ENCODE results near the gene KAZN. TPM values are rescaled to one million over a fixed set of nuclear protein-coding genes. Genes with fewer than 3 reads are reported as not detected.

The KAZN gene
- total and polyA plus RNA-seq, 9 donors: 10.1 to 56.4 (median 27.9) TPM

DNA sequence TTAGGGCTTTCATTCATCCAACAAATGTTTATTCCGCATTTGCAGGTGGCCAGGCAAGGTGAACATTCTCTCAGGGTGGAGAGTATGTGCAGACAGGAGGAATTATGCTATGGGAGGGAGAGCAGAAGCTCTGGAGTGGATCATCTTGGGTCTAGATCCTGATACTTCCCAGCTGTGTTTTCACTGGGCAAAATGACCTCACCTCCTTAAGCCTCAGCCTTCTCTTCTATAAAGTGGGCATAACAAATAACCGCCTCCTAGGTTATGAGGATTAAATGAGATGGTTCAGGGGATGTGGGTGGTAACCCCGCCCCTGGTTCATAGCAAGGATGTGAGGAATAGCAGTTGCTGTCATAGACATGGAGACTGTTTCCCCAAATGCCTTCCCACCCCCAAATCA lies 553.4 kb downstream of the KAZN start:
- H3K4me1 ChIP-seq (ENCODE audit: insufficient read depth): peaks cover 17% of the 10 kb centered on the region
- H3K36me3 ChIP-seq: no peaks in the 10 kb centered on the region
- no peak for DNase-seq
- H3K27ac ChIP-seq: peak overlapping the region; percentile 73 to 94
- TF ChIP-seq EP300 (IDR thresholded peaks at IDR 0.05) (no peak), POLR2A (IDR thresholded peaks at IDR 0.05) (no peak)
- TF ChIP-seq, protein P1, sequence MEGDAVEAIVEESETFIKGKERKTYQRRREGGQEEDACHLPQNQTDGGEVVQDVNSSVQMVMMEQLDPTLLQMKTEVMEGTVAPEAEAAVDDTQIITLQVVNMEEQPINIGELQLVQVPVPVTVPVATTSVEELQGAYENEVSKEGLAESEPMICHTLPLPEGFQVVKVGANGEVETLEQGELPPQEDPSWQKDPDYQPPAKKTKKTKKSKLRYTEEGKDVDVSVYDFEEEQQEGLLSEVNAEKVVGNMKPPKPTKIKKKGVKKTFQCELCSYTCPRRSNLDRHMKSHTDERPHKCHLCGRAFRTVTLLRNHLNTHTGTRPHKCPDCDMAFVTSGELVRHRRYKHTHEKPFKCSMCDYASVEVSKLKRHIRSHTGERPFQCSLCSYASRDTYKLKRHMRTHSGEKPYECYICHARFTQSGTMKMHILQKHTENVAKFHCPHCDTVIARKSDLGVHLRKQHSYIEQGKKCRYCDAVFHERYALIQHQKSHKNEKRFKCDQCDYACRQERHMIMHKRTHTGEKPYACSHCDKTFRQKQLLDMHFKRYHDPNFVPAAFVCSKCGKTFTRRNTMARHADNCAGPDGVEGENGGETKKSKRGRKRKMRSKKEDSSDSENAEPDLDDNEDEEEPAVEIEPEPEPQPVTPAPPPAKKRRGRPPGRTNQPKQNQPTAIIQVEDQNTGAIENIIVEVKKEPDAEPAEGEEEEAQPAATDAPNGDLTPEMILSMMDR (IDR thresholded peaks at IDR 0.05): no peak
- H3K9me3 ChIP-seq: no peaks in the 10 kb centered on the region
- H3K4me3 ChIP-seq: no peak overlapping the region
- no peaks in the 10 kb centered on the region for H3K27me3 ChIP-seq
- intact Hi-C loops (cut with DNase I): loop anchor here (2.0 to 10.0 kb wide), 4 partner anchors 53 to 121 kb away; no protein-coding TSS in a partner anchor
- 59 to 68% (median 64%) methylated on average over 3 of the region's 3 CpGs for WGBS, 3 donors

DNA sequence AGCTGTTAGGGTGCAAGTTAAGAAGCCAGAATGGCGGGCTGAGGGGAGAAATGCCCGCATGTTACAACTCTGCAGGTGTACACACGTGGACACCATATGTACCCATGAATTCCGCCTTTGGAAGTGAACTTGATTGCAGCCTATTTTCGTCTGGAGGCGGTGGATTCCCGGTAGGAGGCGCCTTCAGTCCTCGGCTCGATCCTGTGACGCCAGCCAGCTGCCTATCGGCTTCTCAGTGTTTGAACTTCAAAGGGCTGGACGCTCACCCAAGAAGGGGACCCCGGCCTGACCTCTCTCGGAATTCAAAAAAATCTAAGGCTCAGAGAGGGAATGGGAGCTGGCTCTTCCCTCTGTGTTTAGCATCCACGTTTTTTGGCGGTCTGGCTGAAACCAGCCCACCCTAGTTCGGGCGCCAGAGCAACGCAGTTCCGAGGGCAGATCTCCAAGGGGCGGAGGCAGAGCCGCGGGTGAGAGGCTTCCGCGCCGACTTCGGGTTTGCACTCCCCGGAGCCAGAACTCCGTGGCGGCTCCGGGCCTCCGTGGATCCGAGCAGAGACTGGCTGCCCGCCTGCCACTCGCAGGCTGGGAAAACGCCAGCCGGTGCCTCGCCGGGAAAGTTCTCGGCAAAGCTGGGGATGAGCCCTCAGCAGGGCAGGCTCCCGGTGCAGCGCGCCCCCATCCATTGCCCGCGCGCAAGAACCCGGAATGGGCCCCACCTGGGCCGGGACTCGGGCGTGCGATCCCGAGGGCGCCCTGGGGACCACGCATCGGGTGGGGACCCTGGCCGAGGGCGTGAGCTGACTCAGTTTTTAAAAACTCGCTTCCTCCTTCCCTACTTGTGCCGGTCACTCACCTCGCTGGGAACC lies 554.1 kb downstream of the KAZN start:
- no peaks in the 10 kb centered on the region for H3K36me3 ChIP-seq
- peak; percentile 92 to 94 (median 93) for DNase-seq
- H3K4me3 ChIP-seq: peak overlapping the region; percentile 55
- peaks cover 21% of the 10 kb centered on the region for H3K4me1 ChIP-seq (ENCODE audit: insufficient read depth)
- no peaks in the 10 kb centered on the region for H3K9me3 ChIP-seq
- H3K27ac ChIP-seq: peak overlapping the region; percentile 84 to 94
- intact Hi-C loops (cut with DNase I): loop anchor here (2.0 to 10.0 kb wide), 4 partner anchors 52 to 120 kb away; no protein-coding TSS in a partner anchor
- TF ChIP-seq POLR2A (IDR thresholded peaks at IDR 0.05): peak; percentile 52
- no peak for TF ChIP-seq EP300 (IDR thresholded peaks at IDR 0.05)
- TF ChIP-seq, protein P1 (IDR thresholded peaks at IDR 0.05): peak; percentile 72 to 78 (median 78)
- 0 to 1% (median 1%) methylated on average over 53 to 61 of the region's 61 CpGs for WGBS, 3 donors
- no peaks in the 10 kb centered on the region for H3K27me3 ChIP-seq

- peak; percentile 82 to 87 (median 87) for DNase-seq
- 0 to 1% (median 0%) methylated on average over 53 to 56 of the region's 56 CpGs for WGBS, 3 donors
- peaks cover 21% of the 10 kb centered on the region for H3K4me1 ChIP-seq (ENCODE audit: insufficient read depth)
- H3K9me3 ChIP-seq: no peaks in the 10 kb centered on the region
- no peaks in the 10 kb centered on the region for H3K27me3 ChIP-seq
- TF ChIP-seq EP300 (IDR thresholded peaks at IDR 0.05) (no peak), POLR2A (IDR thresholded peaks at IDR 0.05) (peak; percentile 67)
- intact Hi-C loops (cut with DNase I): loop anchor here (2.0 to 10.0 kb wide), 4 partner anchors 51 to 119 kb away; no protein-coding TSS in a partner anchor
- peak within 1 kb of the TSS; percentile 84 to 94 for H3K27ac ChIP-seq
- H3K4me3 ChIP-seq: peak within 1 kb of the TSS; percentile 55
- H3K36me3 ChIP-seq: no peaks in the 10 kb centered on the region
Measured at GRCh38 chr1:15153184-15153841, 554.8 kb downstream of the KAZN start, which contains the start of gene TMEM51. TSS of gene TMEM51 (plus strand) at chr1:15153747. CDS start at chr1:15215088, 61,341 bp downstream.

- Histone ChIP-seq H3K4me1 (ENCODE audit: insufficient read depth) (peaks cover 22% of the 10 kb centered on the region), H3K4me3 (peak overlapping the region; percentile 55), H3K36me3 (no peaks in the 10 kb centered on the region), H3K27ac (peak overlapping the region; percentile 84 to 94), H3K9me3 (no peaks in the 10 kb centered on the region), H3K27me3 (no peaks in the 10 kb centered on the region)
- DNase-seq: peak; percentile 80 to 89 (median 86)
- WGBS, 3 donors: 0 to 1% (median 1%) methylated on average over 62 to 74 of the region's 74 CpGs
- intact Hi-C loops (cut with DNase I): loop anchor here (2.0 to 10.0 kb wide), 4 partner anchors 51 to 119 kb away; no protein-coding TSS in a partner anchor
- TF ChIP-seq POLR2A (IDR thresholded peaks at IDR 0.05) (peak; percentile 41), EP300 (IDR thresholded peaks at IDR 0.05) (no peak)
- TF ChIP-seq, protein P1 (IDR thresholded peaks at IDR 0.05): peak; percentile 69 to 89 (median 70)
Measured at GRCh38 chr1:15153842-15154479, 555.5 kb downstream of the KAZN start.
